Daoy (cell line): ENCODE data around the gene DLG5. TPM values are rescaled to one million over a fixed set of nuclear protein-coding genes. Genes with fewer than 3 reads are reported as not detected.
"Not testable (repeated sequence)": the region's sequence is repeated elsewhere in the genome, so short reads cannot be mapped to it uniquely, and the experiment has no call there.

Source experiments
- DNase-seq: peaks from one replicate; pipeline ENCODE4 v3.0.0-alpha.2; 2015; ENCODE audit warnings: low read depth
- total RNA-seq: library from RNA; depleted of rRNA; stranded (reverse); fragments of >200 nt; shearing (Covaris generic); gene quantifications from 2 replicates; pipeline ENCODE4 v1.2.3, GENCODE V29; 2014

DLG5 gene
- total RNA-seq, 1 experiment from 2014 or later: 8.6 TPM

DNA sequence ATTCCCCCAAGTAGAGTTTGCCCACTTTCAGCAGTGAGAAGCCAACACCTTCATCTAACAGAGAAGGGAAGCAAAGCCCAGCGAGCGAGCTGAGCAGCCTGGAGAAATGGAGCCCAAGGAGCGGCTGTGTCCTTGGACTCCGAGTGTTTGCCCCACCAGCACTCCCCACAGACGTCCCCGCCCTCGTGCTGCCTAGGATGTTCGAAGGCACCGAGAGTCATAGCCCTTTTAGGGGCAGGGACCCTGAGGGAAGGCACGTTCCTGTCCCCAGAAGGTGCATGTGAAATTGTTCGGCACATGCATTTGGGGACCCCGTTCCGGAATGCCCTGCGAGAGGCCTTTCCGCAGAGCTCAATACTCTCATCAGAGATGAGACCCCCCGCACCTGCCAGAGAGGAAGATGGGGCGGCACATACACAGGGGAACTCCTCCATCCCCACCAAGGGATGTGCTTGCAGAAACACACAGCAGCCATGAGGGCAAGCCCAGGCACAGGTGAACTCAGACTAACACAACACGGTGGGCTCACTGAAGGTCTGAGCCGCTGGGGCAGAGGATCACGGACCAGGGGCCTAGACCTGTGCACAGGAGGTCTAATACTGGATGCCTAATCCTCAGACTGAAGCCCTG lies 131.0 kb downstream of the DLG5 start:
- DNase-seq: no peak

DNA sequence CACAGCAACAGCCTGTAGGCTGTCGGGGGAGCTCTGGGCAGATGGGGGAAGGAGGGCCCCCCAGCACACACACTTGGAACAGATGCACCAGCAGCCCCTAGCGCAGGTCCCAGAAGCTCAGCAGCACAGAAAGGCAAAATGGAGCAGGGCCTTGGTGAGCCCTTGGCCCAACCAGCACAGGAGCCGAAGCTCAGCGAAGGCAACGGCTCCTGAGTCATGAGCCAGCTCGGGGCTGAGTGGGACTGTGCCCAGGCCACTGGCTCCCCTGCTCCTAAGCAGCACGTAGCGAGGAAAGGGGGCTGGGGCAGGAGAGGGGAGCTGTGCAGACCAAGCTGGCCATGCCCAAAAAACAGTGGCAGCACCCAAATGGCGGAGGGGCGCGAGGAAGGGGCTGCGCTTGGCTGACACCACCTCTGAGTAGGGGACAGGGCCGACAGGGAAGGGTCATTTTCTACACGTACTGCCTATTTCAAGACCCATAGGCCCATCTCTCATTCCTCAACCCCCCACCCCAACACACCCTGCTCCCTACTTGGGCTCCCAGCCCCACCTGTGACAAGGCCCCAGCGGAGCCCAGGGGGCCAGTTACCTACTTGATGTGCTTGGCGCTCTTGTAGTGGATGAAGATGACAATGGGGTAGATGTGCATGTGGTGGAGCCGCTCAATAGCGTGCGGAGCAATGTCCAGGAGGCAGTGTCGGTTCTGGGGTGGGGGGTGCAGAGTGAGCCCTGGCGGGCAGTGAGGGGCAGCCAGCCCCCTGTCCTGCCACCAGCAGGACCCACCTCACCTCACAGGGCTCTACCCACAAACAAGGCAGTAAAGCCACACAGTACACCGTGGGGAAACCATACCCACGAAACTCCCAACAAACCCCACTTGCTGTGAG lies 132.1 kb downstream of the DLG5 start:
- no peak for DNase-seq

DNA sequence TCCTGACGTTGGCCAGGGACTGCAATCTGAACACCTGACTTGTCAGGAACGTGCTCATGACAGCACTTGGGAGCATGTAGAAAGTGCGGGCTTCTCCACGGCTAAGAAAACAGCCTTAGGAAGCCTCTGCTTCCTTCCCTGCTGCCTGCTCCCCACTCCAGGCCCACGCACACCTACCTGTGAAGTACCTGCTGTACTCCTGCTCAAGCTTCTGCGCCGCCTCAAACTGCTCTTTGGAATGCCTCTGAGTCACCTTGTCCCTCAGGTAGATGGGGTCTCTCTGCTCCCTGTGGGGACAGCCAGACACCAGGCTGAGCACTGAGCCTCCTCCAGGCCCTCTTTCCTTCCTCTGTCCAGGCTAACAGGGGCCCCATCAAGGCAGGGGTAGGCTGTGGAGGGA lies 132.7 kb downstream of the DLG5 start:
- no peak for DNase-seq

DNA sequence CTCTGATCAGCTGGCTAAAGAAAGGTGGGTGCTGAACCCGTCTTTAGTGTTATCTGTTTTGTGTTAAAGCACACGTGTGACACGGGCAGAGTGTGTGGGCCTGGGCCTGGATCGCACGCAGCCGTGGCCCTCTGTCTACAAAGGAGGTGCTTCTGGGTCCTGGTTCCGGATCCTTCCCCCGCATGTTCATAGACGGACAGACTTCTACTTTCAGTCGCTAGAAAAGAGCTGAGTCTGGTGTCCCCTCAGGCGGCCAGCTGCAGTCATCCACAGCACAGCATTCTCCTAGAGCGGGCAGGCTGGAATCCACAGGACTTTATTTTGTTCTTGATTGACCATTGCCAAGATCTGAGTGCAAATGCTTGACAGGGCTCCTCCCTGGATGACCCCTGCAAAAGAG lies 134.4 kb downstream of the DLG5 start:
- DNase-seq: no peak

DNA sequence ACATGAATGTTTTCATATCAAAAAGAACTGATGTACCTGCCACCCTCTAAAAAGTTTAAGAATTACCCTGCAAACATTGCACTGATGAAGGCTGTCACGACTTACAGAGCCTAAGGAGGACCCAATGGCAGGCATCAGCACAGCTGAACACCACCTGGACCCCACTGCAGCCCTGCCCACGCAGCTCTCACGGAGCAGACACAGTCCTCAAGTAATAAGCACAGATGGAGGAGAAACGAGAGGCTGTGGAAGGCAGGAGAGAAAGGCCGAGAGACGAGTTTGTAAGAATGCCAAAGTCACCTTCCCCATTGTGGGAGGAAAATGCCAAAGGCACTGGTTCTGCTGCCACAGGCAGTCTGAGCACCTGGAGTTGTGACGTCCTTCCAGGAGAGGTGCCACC lies 135.0 kb downstream of the DLG5 start:
- DNase-seq: no peak

DNA sequence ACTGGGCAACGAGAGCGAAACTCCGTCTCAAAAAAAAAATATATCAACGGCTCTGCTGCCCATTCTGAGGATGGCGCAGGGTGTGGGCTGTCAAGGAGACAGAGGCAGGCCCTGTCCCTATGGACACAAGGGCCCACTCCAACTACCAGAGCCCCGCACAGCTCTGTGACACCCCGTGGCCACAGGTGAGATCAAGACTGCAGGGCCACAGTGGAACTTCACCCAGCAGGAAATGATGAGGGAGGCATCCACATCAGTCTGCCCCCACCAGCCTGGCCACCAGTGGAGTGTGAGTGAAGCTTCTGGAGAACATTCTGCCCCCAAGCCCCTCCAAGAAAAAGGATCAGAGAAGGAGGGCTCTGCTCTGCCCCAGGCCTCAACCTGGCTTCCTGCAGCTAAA lies 136.7 kb downstream of the DLG5 start:
- no peak for DNase-seq

DNA sequence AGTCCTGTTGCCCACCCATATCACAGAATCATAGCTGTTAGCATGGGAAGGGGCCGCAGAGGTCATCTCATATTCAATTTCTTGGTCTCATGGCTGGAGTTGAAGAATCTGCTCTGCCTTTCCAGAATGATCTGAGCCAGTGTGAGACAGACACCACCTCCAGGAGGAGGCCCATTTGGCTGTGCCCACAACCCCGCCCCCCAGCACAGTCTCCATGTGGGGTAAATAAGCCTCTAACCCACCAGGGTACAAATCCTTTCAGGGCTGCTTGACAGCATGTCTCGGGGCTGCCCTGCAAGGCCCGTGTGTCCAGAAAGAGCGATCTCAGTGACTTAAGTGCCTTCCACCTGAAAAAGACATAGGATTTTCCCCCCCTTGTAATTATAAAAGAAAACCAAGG lies 137.5 kb downstream of the DLG5 start:
- no peak for DNase-seq

DNA sequence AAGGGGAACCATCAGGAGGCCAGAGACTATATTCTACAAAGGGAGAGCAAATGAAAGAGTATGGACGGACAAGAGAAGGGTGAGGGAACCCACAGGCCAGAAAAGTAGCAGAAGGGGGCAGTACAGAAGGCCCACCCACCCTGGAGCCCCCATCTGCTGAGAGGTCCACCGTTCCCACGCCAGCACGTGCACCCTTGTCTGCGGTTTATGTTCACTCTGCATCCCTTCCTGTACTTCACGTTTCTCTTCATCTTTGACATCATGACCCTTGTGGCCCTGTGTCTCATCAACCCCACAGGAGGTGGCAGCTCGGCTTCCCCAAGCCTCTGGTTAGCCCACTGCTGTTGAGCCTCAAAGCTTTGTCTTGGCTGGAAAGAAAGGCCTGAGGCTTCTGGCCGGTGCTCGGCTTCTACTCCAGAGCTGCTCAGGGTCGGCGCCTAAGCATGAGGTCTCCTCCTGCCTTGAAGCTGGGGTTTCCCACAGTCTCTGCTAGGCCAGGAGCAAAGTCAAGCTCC lies 138.0 kb downstream of the DLG5 start:
- DNase-seq: no peak

DNA sequence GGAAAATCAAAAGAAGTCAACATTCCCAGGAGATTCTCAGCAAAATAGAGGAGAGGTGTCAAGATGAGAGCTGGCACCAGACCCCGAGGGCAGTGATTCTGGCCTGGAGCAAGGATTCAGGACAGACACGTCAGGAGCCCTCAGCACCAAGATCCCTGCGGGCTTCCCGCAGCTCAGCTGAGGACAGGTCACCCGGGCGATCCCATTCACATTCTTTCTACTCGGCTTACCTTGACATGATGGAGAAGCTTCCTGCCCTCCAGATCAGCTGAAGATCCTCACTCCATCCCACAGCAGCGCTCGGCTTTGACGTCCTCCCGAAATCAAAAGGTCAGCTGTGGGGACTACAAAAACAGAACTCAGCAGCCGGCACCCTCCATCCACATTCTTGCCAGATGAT lies 139.1 kb downstream of the DLG5 start:
- no peak for DNase-seq

DNA sequence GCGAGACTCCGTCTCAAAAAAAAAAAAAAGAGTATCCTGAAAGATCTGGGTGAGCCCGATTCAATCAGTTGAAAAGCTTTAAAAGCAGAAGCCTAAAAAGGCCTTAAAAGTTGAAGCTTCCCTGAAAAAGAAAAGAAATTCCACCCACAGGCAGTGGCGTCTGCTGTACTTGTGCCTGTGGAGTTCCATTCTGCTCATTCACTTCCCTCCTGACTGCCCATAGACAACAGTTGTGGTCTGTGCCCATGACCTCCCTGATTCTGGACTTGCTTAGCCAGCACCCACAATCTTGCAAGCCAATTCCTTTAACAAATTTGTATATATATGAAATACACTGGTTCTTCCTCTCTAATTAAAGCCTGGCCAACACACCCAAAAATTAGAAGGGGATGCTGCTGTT lies 141.7 kb downstream of the DLG5 start:
- no peak for DNase-seq

DNA sequence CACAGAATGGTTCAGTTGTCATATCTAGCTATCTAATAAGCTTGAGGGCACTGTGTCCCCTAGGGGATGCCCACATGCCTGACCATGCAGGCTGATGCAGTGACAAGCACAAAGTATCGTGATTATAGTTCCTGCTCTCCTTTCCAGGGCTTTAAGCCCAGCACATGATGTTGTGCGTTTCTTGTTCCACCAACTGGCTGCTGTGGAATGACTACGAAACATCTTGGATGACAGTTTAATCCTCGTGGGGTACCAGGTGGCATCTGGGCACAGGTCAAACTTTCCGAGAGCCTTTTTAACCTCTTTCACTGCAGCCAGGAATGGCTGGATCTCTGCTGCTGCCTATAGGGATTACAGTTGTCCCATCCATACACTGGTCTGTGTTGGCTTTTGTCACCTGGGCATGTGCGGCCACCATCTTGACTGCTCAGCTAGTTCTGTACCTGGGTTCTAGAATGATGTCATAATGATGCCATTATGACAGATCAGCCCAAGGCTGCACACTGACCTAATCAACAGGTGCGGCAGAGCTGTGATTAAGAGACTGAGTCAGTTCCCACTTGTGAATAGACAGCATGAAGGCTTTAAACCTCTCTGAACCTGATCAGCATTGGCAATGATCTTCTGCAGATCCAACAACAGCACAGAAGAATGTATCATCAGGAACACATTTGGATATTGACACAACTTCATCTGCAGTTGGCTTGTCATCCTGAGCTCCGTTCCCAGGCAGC lies 144.1 kb downstream of the DLG5 start:
- no peak for DNase-seq

DNA sequence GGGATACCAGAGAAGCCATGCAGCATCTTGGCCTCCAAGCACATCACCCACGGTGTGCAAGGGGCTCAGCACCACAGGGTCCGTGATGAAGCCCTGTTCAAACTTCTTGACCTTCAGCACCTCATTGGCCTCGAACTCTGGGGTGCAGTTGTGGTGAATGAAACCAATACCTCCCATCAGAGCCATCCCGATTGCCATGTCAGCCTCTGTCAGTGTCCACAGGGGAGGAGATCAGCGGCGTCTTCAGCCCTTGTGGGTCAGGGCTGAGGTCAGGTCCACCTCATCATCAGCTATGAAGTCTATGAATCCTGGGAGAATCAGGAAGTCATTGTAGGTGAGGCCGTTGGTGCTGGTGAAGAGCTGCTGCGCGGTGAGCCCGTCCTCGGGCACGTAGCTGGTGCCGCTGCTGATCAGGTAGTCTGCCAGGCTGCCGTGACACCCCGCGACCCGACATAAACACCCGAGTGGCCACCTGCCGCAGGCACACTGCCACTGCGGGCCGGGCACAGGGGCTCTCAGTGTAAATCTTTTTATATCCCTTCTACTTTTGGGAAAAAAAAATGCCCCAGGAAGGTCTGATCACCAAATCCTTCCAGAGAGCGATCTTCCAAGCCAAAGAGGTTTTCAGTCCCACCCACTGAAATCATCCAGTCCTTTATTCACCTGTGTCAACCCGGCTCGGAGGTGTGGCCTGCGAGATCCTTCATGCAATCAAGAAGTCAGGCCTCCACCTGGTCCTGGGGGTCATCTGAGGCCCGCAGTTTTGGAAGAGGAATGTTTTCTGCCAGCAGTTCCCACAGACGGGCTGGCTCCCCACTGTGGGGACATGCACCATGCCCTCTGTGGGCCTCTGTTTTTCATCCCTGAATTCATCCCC lies 144.9 kb downstream of the DLG5 start:
- no peak for DNase-seq

DNA sequence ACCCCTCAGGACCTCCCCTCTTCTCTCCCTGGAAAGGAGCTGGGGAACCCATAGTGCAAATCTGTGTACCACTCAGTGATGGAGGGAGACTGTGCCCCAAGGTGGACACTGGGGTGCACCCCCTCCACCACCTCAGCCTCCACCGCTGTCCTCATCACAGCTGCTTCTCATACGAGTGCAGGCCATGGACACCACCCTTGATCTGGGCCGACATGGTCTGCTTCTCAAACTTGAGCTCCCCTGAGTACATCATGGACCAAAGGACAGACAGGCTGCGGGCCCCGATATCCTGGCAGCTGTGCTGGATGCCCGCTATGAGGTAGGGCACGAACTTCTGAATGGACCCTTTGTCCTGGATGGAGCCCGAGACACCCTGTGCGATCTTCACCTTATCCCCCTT lies 146.4 kb downstream of the DLG5 start:
- no peak for DNase-seq

DNA sequence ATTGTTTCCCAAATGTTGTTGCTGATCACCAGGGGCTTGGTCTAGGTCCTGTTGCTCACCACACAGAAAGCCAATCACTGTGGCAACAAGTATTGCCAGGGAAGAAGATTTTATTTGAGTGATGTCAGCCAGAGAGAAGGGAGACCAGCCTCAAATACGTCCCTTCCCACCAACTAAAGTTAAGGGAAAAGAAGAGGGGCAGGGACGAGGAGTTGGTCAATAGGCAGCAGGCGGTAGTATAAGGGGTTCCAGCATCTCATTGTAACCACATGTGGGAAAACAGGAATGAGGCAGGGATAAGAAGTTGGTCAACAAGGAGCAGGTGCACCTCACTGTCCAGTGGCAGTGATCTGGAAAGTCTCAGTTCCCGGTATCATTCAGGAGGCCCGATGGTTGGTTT lies 150.1 kb downstream of the DLG5 start:
- no peak for DNase-seq

DNA sequence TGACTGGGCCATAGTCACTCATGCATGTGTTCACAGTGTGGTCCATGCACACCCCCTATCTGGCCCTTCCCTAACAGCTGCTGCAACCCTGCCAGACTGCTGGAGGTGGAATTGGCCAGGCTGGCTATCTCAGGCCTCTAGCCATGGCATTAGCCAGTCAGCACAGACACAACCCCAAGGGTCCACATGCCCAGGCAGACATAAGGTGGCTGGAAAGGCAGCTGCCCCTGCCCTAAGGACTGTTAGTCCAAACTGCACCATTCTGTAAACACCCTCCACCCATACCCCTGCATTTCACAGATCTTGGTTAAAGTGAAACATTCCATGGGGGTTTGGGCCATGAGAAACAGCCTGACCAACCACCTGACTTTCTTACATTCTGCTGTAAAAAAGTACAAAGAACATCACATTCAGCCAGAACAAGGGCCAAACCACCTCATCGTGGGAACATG lies 151.6 kb downstream of the DLG5 start:
- no peak for DNase-seq

DNA sequence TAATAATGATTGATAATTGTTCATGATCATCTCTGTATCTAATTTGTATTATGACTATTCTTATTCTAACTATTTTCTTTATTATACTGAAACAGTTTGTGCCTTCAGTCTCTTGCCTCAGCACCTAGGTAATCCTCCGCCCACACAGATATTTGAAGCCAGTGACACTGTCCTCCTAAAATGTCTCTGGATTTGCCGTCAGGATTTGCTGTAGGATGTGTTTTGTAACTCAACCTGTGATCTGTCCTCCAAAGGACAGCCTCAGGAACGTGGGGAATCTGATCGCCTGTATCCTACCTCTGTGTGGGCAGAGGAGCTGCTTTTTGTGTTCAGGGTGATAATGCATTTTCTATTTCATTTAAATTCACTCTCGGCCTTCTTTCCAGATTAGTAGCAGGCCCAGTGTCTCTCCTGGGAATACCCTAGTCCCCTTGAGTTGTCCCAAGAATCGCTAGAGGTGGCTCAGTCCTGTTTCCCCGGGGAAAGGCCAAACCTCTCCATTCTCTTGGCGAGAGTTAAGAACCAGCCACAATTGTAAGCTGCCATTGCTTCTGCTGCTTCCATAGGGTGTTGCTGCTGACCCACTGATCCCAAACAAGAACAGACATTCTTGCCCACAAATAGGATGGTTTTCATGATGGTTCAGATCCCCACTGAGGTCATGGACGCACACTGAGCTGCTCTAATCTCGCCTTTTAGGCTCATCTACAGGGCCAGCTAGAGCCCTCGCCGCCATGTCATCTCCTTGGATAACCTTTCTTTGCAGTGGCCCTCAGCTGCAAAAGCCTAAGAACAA lies 152.7 kb downstream of the DLG5 start:
- no peak for DNase-seq

DNA sequence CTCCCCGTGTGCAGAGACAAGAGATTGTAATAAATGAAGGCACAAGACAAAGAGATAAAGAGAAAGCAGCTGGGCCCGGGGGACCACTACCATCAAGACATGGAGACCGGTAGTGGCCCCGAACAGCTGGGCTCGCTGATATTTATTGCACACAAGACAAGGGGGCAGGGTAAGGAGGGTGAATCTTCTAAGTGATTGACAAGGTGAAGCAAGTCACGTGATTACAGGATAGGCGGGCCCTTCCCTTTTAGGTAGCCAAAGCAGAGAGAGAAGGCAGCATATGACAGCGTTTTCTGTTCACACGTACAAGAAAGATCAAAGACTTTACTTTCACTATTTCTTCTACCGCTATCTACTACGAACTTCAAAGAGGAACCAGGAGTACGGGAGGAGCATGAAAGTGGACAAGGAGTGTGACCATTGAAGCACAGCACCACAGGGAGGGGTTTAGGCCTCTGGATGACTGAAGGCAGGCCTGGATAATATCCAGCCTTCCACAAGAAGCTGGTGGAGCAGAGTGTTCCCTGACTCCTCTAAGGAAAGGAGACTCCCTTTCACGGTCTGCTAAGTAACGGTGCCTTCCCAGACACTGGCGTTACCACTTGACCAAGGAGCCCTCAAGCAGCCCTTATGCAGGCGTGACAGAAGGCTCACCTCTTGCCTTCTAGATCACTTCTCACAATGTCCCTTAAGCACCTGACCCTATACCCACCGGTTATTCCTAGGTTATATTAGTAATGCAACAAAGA lies 153.5 kb downstream of the DLG5 start:
- DNase-seq: not testable (repeated sequence)

DNA sequence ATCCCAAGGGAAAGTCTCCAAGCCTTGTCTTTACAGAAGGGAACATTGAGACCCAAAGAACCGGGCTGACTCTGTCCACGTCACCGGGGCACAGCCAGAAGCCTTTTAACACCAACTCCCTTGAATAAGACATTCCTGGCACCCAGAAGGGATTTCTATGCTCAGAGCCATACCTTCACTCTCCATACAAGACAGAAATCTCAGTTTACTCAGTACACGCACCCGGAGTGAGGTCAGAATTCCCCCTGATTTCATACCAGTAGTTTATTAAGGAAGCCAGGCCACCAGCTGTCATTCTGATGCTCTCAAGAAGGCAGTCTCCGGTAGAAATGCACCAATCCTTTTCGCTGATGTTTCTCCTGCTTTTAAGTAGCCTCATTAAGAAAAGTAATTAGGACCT lies 154.7 kb downstream of the DLG5 start:
- DNase-seq: no peak

DNA sequence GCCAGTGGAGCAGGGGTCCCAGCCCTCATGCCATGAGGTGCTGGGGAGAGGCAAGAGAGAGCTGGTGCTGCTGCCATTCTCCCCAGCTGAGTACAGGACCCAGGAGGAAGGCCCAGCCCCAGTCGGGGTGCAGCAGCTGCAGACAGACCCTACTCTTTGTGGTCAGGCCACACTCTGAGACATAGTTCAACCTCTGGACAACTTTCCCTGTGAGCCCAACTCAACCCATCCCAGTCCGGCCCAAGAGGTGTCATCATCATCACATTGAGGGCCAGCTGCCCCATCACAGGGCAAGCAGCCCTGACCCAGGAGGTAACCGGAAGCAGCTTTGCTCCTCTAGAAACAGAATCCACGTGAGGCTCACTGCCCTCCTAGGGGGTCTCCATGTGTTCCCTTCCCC lies 155.1 kb downstream of the DLG5 start:
- DNase-seq: no peak

DNA sequence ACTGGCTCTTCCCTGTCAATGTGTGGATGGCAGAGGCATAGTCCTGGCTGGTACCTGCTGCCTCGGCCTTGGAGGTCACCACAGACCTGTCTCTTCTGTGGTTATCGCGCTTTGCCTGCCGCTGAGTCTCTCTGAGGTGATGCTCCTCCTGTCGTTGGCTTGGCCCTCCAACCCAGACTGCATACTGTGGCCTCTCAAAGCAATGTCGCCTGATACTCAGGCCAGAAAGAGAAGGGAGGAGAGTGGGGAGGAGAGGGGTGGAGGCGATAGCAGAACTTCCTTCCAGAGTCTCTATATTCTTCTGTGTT lies 155.7 kb downstream of the DLG5 start:
- no peak for DNase-seq
